Hematopoietic multipotent progenitor cell treated with erythropoietin and hydrocortisone succinate and interleukin-3 and kit ligand, for 4 days (in vitro differentiated cells): ENCODE measurements around the gene TLR4.
A peak's percentile ranks its signal among the peaks of the same experiment; 100 is the strongest.

ENCODE experiments used
- DNase-seq: peaks from one replicate; pipeline ENCODE4 v3.0.0-alpha.2; 2015

Gene TLR4

DNA sequence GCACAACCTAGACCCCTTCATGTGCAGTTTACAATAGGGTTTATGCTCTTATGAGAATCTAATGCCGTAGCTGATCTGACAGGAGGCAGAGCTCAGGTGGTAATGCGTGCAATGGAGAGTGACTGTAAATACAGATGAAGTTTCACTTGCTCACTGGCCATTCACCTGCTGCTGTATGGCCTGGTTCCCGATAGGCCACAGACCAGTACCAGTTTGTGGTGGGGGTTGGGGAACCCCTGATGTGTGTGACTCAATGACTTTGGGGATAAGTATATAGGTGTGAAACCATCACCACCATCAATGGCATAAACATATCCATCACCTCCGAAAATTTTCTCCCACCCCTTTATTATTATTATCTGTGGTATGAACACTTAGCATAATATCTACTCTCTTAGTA lies 42.1 kb downstream of the TLR4 start:
- no peak for DNase-seq

- DNase-seq: no peak
Measured at GRCh38 chr9:117747386-117747970, 43.3 kb downstream of the TLR4 start.

- DNase-seq: no peak
Measured at GRCh38 chr9:117750401-117750800, 46.2 kb downstream of the TLR4 start.

- DNase-seq: no peak
Measured at GRCh38 chr9:117752894-117753293, 48.7 kb downstream of the TLR4 start.

DNA sequence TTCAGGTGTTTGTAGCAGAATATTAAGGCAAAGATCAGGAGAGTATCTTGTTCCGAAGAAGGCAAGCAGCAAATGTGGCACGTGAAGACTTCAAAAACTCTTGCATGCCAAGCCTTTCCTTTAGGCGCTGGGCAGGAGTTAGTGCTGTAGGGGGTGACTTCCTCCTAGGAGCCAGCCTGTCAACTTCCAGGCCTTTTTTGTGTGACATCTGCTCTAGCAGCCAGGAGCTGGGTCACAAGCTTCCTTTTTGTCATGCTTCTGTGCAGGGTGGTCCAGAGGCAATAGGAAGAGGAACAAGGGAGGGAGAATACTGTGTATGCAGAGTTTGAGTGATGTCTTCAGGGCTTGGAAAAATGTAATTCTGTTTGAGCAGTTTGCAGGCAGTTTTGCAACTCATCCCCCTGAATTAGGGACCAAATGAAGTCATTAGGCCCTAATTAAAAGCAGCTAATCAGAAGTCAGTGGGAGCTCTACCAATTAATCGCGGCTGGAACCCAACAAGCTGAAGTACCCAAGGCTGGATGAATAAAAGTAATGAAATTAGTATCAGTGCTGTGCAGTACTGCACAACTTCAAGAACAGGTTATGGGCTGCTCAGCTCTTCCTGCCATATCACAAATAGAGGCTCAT lies 53.5 kb downstream of the TLR4 start:
- DNase-seq: peak; percentile 10

DNA sequence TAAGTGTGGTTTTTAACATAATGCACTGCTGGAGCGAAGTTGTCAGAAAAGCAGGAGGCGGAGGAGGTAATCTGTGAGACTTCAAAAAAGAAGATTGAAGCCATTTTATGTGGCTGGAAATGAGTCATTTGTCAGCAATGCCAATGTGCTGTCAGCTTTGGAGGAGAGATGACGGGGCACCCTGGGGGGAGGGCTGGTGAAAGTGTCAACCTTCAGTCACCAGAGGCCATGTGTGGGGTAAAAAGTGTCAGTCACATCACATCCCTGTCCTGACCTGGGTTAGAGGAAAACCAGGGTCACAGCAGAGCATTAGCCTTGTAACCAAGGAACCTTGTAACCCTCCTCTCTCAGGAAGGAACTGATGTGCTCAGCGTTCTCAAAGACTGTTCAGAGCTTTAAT lies 59.1 kb downstream of the TLR4 start:
- no peak for DNase-seq

- DNase-seq: no peak
Measured at GRCh38 chr9:117768750-117769395, 64.7 kb downstream of the TLR4 start.

GRCh38 chr9:117771136-117771535 lies 66.9 kb downstream of the TLR4 start:
- DNase-seq: no peak

DNA sequence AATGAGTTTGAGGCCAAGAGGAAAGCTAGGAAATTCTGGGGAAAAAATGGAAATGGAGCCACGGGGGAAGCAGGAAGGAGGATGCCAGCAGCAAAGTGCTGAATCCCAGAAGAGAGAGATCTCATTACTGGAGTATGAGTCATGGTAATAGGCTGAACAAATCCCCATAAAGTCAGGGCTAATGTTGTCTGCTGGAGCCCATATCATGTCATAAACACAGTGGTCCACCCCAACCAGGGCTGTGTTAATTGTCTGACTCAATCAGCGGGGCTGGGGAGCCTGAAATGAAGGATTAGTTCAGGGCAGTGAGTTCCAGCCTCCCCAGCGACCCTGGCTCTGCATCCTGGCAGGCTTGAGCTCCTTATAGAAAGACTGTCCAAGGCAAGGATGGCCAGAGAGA lies 68.8 kb downstream of the TLR4 start:
- DNase-seq: no peak
